Measurements from ENCODE around the gene GABRP. TPM values are rescaled to one million over a fixed set of nuclear protein-coding genes. Genes with fewer than 3 reads are reported as not detected.
"Not testable (repeated sequence)": the region's sequence is repeated elsewhere in the genome, so short reads cannot be mapped to it uniquely, and the experiment has no call there.

GABRP gene
- total RNA-seq, 1 experiment from 2014 or later: not detected

DNA sequence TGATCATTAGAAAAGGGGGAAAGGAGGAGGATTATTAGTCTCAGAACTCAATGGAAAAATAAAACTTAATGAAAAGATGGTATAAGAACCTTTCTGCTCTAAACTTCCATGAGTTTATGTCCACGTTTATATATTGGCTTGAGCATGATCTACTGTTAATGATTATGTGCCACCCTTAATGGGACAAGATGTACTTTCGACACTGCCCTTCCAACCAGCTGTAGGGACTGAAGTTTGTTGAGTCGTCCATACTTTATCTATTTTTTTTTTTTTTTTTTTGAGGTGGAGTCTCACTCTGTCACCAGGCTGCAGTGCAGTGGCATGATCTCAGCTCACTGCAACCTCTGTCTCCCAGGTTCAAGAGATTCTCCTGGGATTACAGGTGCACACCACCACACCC lies 25.0 kb upstream of the GABRP start:
- H3K4me1 Mint-ChIP-seq (ENCODE audit: insufficient read depth, unreplicated experiment): peaks cover 33% of the 10 kb centered on the region
- H3K9me3 Mint-ChIP-seq (ENCODE audit: unreplicated experiment): peaks cover 8% of the 10 kb centered on the region
- TF ChIP-seq, protein P1, sequence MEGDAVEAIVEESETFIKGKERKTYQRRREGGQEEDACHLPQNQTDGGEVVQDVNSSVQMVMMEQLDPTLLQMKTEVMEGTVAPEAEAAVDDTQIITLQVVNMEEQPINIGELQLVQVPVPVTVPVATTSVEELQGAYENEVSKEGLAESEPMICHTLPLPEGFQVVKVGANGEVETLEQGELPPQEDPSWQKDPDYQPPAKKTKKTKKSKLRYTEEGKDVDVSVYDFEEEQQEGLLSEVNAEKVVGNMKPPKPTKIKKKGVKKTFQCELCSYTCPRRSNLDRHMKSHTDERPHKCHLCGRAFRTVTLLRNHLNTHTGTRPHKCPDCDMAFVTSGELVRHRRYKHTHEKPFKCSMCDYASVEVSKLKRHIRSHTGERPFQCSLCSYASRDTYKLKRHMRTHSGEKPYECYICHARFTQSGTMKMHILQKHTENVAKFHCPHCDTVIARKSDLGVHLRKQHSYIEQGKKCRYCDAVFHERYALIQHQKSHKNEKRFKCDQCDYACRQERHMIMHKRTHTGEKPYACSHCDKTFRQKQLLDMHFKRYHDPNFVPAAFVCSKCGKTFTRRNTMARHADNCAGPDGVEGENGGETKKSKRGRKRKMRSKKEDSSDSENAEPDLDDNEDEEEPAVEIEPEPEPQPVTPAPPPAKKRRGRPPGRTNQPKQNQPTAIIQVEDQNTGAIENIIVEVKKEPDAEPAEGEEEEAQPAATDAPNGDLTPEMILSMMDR (IDR thresholded peaks at IDR 0.05; ENCODE audit: unreplicated experiment): no peak
- no peak overlapping the region for H3K4me3 Mint-ChIP-seq (ENCODE audit: unreplicated experiment)
- no peaks in the 10 kb centered on the region for H3K27me3 Mint-ChIP-seq (ENCODE audit: insufficient read depth, unreplicated experiment)
- intact Hi-C loops (cut with micrococcal nuclease): loop anchor here (5.0 kb wide), 1 partner anchor 104 kb away; the partner anchor contains the start of gene RANBP17
- no peak for DNase-seq (ENCODE audit: unreplicated experiment)
- ChIA-PET POLR2A (no interaction called here), CTCF (interaction anchor here (0.7 kb wide), 2 partner anchors 14 to 30 kb away, joined by 3 to 4 read pairs; no protein-coding TSS in a partner anchor)
- no peaks in the 10 kb centered on the region for H3K36me3 Mint-ChIP-seq (ENCODE audit: insufficient read depth, unreplicated experiment)
- peak overlapping the region; percentile 84 for H3K27ac Mint-ChIP-seq (ENCODE audit: low read depth, unreplicated experiment)
- BruUV-seq (replicated peaks): no TSS peak

DNA sequence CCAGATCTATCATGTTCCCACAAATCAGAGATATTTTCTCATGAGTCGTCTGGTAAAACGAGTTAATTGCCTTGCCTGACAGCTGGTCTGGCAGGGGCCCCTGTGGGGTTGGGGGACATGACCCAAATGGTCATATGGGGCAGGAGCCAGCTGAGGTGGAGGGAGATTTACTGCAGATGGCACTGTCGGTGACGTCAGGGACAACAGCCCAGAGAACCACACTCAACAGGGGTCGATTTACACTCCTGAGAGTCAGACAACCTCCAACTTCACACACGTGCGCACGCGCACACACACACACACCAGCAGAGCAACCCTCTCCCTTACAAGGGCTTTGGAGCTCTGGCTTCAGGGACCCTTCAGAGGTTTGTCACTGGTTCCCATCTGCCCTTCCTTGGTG lies 23.4 kb upstream of the GABRP start:
- Mint-ChIP-seq H3K27ac (ENCODE audit: low read depth, unreplicated experiment) (no peak overlapping the region), H3K9me3 (ENCODE audit: unreplicated experiment) (no peaks in the 10 kb centered on the region), H3K4me1 (ENCODE audit: insufficient read depth, unreplicated experiment) (peaks cover 27% of the 10 kb centered on the region), H3K27me3 (ENCODE audit: insufficient read depth, unreplicated experiment) (no peaks in the 10 kb centered on the region), H3K36me3 (ENCODE audit: insufficient read depth, unreplicated experiment) (no peaks in the 10 kb centered on the region), H3K4me3 (ENCODE audit: unreplicated experiment) (no peak overlapping the region)
- BruUV-seq (replicated peaks): no TSS peak
- no peak for DNase-seq (ENCODE audit: unreplicated experiment)
- CTCF ChIA-PET: interaction anchor here (0.6 to 2.6 kb wide), 3 partner anchors 12 to 31 kb away, joined by 3 to 14 read pairs (median 5); no protein-coding TSS in a partner anchor
- POLR2A ChIA-PET: no interaction called here
- TF ChIP-seq, protein P1 (IDR thresholded peaks at IDR 0.05; ENCODE audit: unreplicated experiment): no peak
- intact Hi-C loops (cut with micrococcal nuclease): no loop called here

DNA sequence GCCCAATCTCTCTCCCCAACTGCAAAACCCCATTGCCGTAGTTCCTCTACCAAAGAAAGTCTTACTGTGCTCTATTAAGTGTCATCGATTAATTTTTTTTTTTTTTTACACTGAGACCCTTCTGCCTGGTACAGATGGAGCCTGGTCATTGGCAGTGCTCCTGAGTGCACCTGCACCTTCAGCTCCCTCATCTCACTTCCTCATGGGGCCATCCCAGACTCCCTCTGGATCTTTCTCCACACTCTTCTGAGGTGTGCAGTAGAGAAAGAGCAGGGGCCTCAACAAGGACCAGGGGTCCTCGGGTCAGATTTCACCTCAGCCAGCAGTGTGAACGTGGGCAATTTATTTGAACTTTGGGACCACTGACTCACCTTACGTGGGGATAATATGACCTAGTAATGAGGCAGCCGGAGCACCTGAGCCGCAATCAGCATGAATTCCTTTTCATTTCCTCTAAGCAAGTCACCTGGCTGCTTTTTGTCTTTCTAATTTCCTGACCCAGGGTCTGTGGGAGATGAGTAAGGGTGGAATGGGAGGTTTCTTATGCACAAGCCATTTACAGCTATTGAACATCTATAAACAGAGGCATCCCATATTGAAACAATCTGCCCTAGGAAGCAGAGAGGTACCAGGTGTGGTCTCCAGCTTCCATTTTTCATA lies 22.3 kb upstream of the GABRP start:
- Mint-ChIP-seq H3K4me1 (ENCODE audit: insufficient read depth, unreplicated experiment) (peaks cover 20% of the 10 kb centered on the region), H3K27ac (ENCODE audit: low read depth, unreplicated experiment) (no peak overlapping the region), H3K27me3 (ENCODE audit: insufficient read depth, unreplicated experiment) (no peaks in the 10 kb centered on the region), H3K36me3 (ENCODE audit: insufficient read depth, unreplicated experiment) (no peaks in the 10 kb centered on the region), H3K4me3 (ENCODE audit: unreplicated experiment) (no peak overlapping the region), H3K9me3 (ENCODE audit: unreplicated experiment) (no peaks in the 10 kb centered on the region)
- TF ChIP-seq, protein P1 (IDR thresholded peaks at IDR 0.05; ENCODE audit: unreplicated experiment): no peak
- intact Hi-C loops (cut with micrococcal nuclease): no loop called here
- no TSS peak for BruUV-seq (replicated peaks)
- ChIA-PET POLR2A (no interaction called here), CTCF (interaction anchor here (0.6 to 2.6 kb wide), 4 partner anchors 16 to 44 kb away, joined by 3 to 14 read pairs (median 4); no protein-coding TSS in a partner anchor)
- DNase-seq (ENCODE audit: unreplicated experiment): no peak

DNA sequence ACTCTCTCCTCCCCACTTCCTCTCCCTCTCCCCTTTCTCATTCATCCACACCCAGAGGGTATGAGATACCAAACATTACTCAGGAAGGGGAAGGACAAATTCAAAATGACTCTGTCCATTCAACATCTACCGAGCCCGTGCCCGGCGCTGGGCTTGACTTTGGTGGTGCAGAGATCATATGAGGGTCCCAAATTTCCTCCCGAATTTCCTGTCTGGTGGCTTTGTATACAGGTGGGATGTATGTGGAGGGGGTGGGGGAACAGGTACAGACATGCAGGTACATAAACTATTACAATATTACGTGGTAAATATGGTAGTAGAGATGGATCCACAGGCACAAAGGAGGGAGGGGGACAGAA lies 21.8 kb upstream of the GABRP start:
- TF ChIP-seq, protein P1 (IDR thresholded peaks at IDR 0.05; ENCODE audit: unreplicated experiment): no peak
- Mint-ChIP-seq H3K27ac (ENCODE audit: low read depth, unreplicated experiment) (no peak overlapping the region), H3K27me3 (ENCODE audit: insufficient read depth, unreplicated experiment) (no peaks in the 10 kb centered on the region), H3K36me3 (ENCODE audit: insufficient read depth, unreplicated experiment) (no peaks in the 10 kb centered on the region), H3K4me3 (ENCODE audit: unreplicated experiment) (no peak overlapping the region), H3K4me1 (ENCODE audit: insufficient read depth, unreplicated experiment) (peaks cover 15% of the 10 kb centered on the region), H3K9me3 (ENCODE audit: unreplicated experiment) (no peaks in the 10 kb centered on the region)
- intact Hi-C loops (cut with micrococcal nuclease): no loop called here
- ChIA-PET POLR2A (no interaction called here), CTCF (interaction anchor here (0.9 to 2.6 kb wide), 3 partner anchors 16 to 44 kb away, joined by 3 to 14 read pairs (median 4); no protein-coding TSS in a partner anchor)
- DNase-seq (ENCODE audit: unreplicated experiment): no peak
- BruUV-seq (replicated peaks): no TSS peak

DNA sequence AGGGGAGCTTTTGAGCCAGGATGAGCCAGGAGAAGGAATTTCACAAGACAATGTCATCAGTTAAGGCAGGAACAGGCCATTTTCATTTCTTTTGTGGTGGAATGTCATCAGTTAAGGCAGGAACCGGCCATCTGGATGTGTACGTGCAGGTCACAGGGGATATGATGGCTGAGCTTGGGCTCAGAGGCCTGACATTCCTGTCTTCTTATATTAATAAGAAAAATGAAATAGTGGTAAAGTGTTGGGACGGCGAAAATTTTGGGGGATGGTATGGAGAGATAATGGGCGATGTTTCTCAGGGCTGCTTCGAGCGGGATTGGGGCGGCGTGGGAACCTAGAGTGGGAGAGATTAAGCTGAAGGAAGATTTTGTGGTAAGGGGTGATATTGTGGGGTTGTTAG lies 21.2 kb upstream of the GABRP start:
- H3K4me1 Mint-ChIP-seq (ENCODE audit: insufficient read depth, unreplicated experiment); intact Hi-C loops (cut with micrococcal nuclease); CTCF ChIA-PET; H3K4me3 Mint-ChIP-seq (ENCODE audit: unreplicated experiment); H3K9me3 Mint-ChIP-seq (ENCODE audit: unreplicated experiment); DNase-seq (ENCODE audit: unreplicated experiment); H3K36me3 Mint-ChIP-seq (ENCODE audit: insufficient read depth, unreplicated experiment); H3K27ac Mint-ChIP-seq (ENCODE audit: low read depth, unreplicated experiment); H3K27me3 Mint-ChIP-seq (ENCODE audit: insufficient read depth, unreplicated experiment); BruUV-seq (replicated peaks): not testable (repeated sequence)
- POLR2A ChIA-PET: interaction anchor here (0.6 kb wide), 1 partner anchor 524 kb away, joined by 3 read pairs; no protein-coding TSS in a partner anchor

DNA sequence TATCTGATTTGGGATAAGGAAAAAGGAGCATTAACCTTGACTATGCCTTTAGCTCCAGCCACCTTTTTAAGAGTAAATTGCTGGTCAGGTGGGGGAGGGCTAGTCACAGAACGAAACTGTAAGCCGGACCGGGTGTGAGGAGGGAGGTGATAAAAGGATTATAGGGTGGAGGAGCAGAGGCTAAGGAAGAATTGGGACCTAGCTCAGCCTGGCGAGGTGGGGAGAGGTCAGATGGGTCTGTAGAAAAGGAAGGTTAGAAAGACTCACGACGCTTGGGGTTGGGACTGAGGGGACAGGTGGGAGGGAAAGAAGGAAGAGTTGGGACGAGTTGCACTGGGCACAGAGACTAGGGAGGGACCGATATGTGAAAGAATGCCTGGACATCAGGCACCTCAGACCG lies 17.7 kb upstream of the GABRP start:
- H3K27me3 Mint-ChIP-seq (ENCODE audit: insufficient read depth, unreplicated experiment); CTCF ChIA-PET; H3K27ac Mint-ChIP-seq (ENCODE audit: low read depth, unreplicated experiment); POLR2A ChIA-PET; H3K4me3 Mint-ChIP-seq (ENCODE audit: unreplicated experiment); H3K36me3 Mint-ChIP-seq (ENCODE audit: insufficient read depth, unreplicated experiment); H3K9me3 Mint-ChIP-seq (ENCODE audit: unreplicated experiment); intact Hi-C loops (cut with micrococcal nuclease); BruUV-seq (replicated peaks); DNase-seq (ENCODE audit: unreplicated experiment); H3K4me1 Mint-ChIP-seq (ENCODE audit: insufficient read depth, unreplicated experiment): not testable (repeated sequence)

Data from MCF 10A (cell line).